ENCODE data around the gene MAP3K5.
A peak's percentile ranks its signal among the peaks of the same experiment; 100 is the strongest.
"Not testable (repeated sequence)": the region's sequence is repeated elsewhere in the genome, so short reads cannot be mapped to it uniquely, and the experiment has no call there.

The MAP3K5 gene

GRCh38 chr6:136792410-136793262 lies at the start of gene MAP3K5:
Gene MAP3K5, minus strand, starts transcription at chr6:136792477. Its CDS starts 320 bp downstream, at chr6:136792157.
- peak; percentile 85 to 94 for DNase-seq (ENCODE audit: low read depth in 2 of 2, low spot score in 1 of 2)

- no peak for DNase-seq (ENCODE audit: low read depth in 2 of 2, low spot score in 1 of 2)
These were observed 48.2 kb upstream of the MAP3K5 start for GRCh38 chr6:136840276-136841001.

GRCh38 chr6:136831873-136832562 lies 39.7 kb upstream of the MAP3K5 start:
- no peak for DNase-seq (ENCODE audit: low read depth in 2 of 2, low spot score in 1 of 2)

- no peak for DNase-seq (ENCODE audit: low read depth in 2 of 2, low spot score in 1 of 2)
These were observed 33.9 kb upstream of the MAP3K5 start for GRCh38 chr6:136826216-136826615.

GRCh38 chr6:136823128-136823660 lies 30.9 kb upstream of the MAP3K5 start:
- DNase-seq (ENCODE audit: low read depth in 2 of 2, low spot score in 1 of 2): no peak

GRCh38 chr6:136822376-136823127 lies 30.3 kb upstream of the MAP3K5 start, which contains the start of gene PEX7:
Gene PEX7, plus strand, starts transcription at chr6:136822592. Its CDS starts 74 bp downstream, at chr6:136822666.
- peak; percentile 66 to 77 for DNase-seq (ENCODE audit: low read depth in 2 of 2, low spot score in 1 of 2)

GRCh38 chr6:136822046-136822375 lies 29.7 kb upstream of the MAP3K5 start:
- DNase-seq (ENCODE audit: low read depth in 2 of 2, low spot score in 1 of 2): no peak

GRCh38 chr6:136820561-136820960 lies 28.3 kb upstream of the MAP3K5 start:
- DNase-seq (ENCODE audit: low read depth in 2 of 2, low spot score in 1 of 2): no peak

GRCh38 chr6:136816656-136817055 lies 24.4 kb upstream of the MAP3K5 start:
- DNase-seq (ENCODE audit: low read depth in 2 of 2, low spot score in 1 of 2): no peak

- not testable (repeated sequence) for DNase-seq (ENCODE audit: low read depth in 2 of 2, low spot score in 1 of 2)
These were observed 23.3 kb upstream of the MAP3K5 start for GRCh38 chr6:136815608-136816007.

GRCh38 chr6:136812174-136812573 lies 19.9 kb upstream of the MAP3K5 start:
- no peak for DNase-seq (ENCODE audit: low read depth in 2 of 2, low spot score in 1 of 2)

- DNase-seq (ENCODE audit: low read depth in 2 of 2, low spot score in 1 of 2): no peak
These were observed 19.0 kb upstream of the MAP3K5 start for GRCh38 chr6:136811272-136811671.

GRCh38 chr6:136809091-136809860 lies 17.0 kb upstream of the MAP3K5 start:
- DNase-seq (ENCODE audit: low read depth in 2 of 2, low spot score in 1 of 2): no peak

- DNase-seq (ENCODE audit: low read depth in 2 of 2, low spot score in 1 of 2): no peak
These were observed 11.3 kb upstream of the MAP3K5 start for GRCh38 chr6:136803608-136804007.

- no peak for DNase-seq (ENCODE audit: low read depth in 2 of 2, low spot score in 1 of 2)
These were observed 9.3 kb upstream of the MAP3K5 start for GRCh38 chr6:136801581-136801980.

- no peak for DNase-seq (ENCODE audit: low read depth in 2 of 2, low spot score in 1 of 2)
These were observed 5.8 kb upstream of the MAP3K5 start for GRCh38 chr6:136798044-136798443.

GRCh38 chr6:136795996-136796395 lies 3.7 kb upstream of the MAP3K5 start:
- DNase-seq (ENCODE audit: low read depth in 2 of 2, low spot score in 1 of 2): no peak

- DNase-seq (ENCODE audit: low read depth in 2 of 2, low spot score in 1 of 2): no peak
These were observed 3.1 kb upstream of the MAP3K5 start for GRCh38 chr6:136795386-136795785.

- DNase-seq (ENCODE audit: low read depth in 2 of 2, low spot score in 1 of 2): no peak
These were observed 1.1 kb upstream of the MAP3K5 start for GRCh38 chr6:136793363-136793762.

- no peak for DNase-seq (ENCODE audit: low read depth in 2 of 2, low spot score in 1 of 2)
These were observed 225 bp downstream of the MAP3K5 start for GRCh38 chr6:136792095-136792409.
